Omental fat pad (tissue), 4 donors: Measurements from ENCODE around the gene UROD. TPM values are rescaled to one million over a fixed set of nuclear protein-coding genes. Genes with fewer than 3 reads are reported as not detected.

Experiments used
- ATAC-seq: fragments of 150-250 bp; one replicate; pipeline ENCODE4 v1.9.1; 2016; ENCODE audit warnings: mild to moderate bottlenecking, moderate library complexity; ENCODE audit not compliant: low FRiP score
- DNase-seq: peaks from one replicate; pipeline ENCODE4 v3.0.0-alpha.2; 2019; ENCODE audit warnings: low spot score
- CTCF ChIP-seq, 3 donors: fragments of 450-650 bp; IDR thresholded peaks; one replicate each; pipeline ENCODE4 v1.5.1; 2016 to 2017; ENCODE audit warnings: antibody characterized with exemption in 3 of 3, mild to moderate bottlenecking in 3 of 3, moderate library complexity in 2 of 3
- total RNA-seq, 4 donors: library from RNA; depleted of rRNA; stranded (reverse); fragments of >200 nt; gene quantifications; one replicate each; pipeline ENCODE4 v1.1.0, GENCODE V29; 2016

Gene UROD
- total RNA-seq, 4 donors from 2014 or later = 65.6 to 79.4 (median 76.2) TPM

GRCh38 chr1:45002650-45003645, 9.1 kb upstream of the UROD start:
- ATAC-seq (no peak), DNase-seq (no peak)
- no peak for TF ChIP-seq CTCF (IDR thresholded peaks at IDR 0.05)

GRCh38 chr1:45003741-45004140, 8.3 kb upstream of the UROD start:
- no peak for ATAC-seq
- TF ChIP-seq CTCF (IDR thresholded peaks at IDR 0.05) = no peak

GRCh38 chr1:45004281-45004920, 7.7 kb upstream of the UROD start:
- no peak for DNase-seq
- no peak for ATAC-seq
- no peak for TF ChIP-seq CTCF (IDR thresholded peaks at IDR 0.05)

More at GRCh38 chr1:45003741-45004140, 8.3 kb upstream of the UROD start:
- DNase-seq = no peak

- TF ChIP-seq CTCF (IDR thresholded peaks at IDR 0.05) = no peak
- ATAC-seq (no peak), DNase-seq (no peak)
Measured at GRCh38 chr1:45005761-45006160, 6.3 kb upstream of the UROD start.

- DNase-seq = no peak
Measured at GRCh38 chr1:45007311-45007710, 4.7 kb upstream of the UROD start.

GRCh38 chr1:45008076-45008475, 4.0 kb upstream of the UROD start:
- no peak for TF ChIP-seq CTCF (IDR thresholded peaks at IDR 0.05)
- no peak for ATAC-seq
- DNase-seq = no peak

More at GRCh38 chr1:45007311-45007710, 4.7 kb upstream of the UROD start:
- ATAC-seq = no peak
- TF ChIP-seq CTCF (IDR thresholded peaks at IDR 0.05) = no peak
